Measurements from ENCODE around the gene RTL3. TPM values are rescaled to one million over a fixed set of nuclear protein-coding genes. Genes with fewer than 3 reads are reported as not detected.

The RTL3 gene
- total RNA-seq, 1 experiment from 2014 or later: not detected

GRCh38 chrX:78624426-78624825 lies 34.7 kb downstream of the RTL3 start:
- Histone ChIP-seq H2AFZ (ENCODE audit: low read length) (no peak overlapping the region), H3K27ac (ENCODE audit: low read length) (no peak overlapping the region), H3F3A (ENCODE audit: low read length, unreplicated experiment) (no peaks in the 10 kb centered on the region), H3K4me2 (ENCODE audit: low read length) (no peak overlapping the region), H3K9me2 (replicated peaks; ENCODE audit: low read length) (no peaks in the 10 kb centered on the region), H3K27me3 (ENCODE audit: low read length) (no peaks in the 10 kb centered on the region), H3K9me3 (ENCODE audit: low read length) (no peaks in the 10 kb centered on the region), H3K4me1 (ENCODE audit: insufficient read depth, low read length) (no peaks in the 10 kb centered on the region), H3K9ac (ENCODE audit: low read length) (no peak overlapping the region), H3K36me3 (ENCODE audit: low read depth, low read length) (no peaks in the 10 kb centered on the region), H3K4me3 (ENCODE audit: low read length) (no peak overlapping the region), H4K20me1 (ENCODE audit: low read length) (no peaks in the 10 kb centered on the region), H3K79me2 (ENCODE audit: low read length) (no peaks in the 10 kb centered on the region)
- intact Hi-C loops (cut with micrococcal nuclease): no loop called here
- no TSS peak for BruUV-seq (replicated peaks)
- no peak for ATAC-seq
- ChIA-PET CTCF (no interaction called here), POLR2A (ENCODE audit: unreplicated experiment) (no interaction called here)
- no peak for TF ChIP-seq EZH2phosphoT487 (IDR thresholded peaks at IDR 0.05; ENCODE audit: borderline replicate concordance, low read length)
- DNase-seq: no peak

DNA sequence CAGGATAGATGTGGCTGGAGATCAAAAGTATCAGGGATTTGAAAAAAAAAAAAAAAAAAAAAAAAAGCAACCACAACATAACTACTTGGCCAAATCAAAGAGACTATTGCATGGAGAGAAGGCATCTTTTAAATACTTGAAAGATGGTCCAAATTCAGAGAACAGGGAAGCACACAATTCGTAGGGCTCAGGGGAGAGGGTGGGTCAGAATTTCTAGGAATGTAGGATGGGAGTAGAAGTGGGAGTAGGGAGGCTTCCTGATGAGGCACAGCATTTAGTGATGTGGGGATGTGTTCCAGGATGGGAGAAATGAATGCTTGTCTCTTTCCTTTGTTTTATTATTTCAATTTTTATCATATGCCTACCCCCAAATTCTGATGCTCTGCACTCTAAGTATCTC lies 36.3 kb downstream of the RTL3 start:
- DNase-seq (no peak), ATAC-seq (no peak)
- H3F3A ChIP-seq (ENCODE audit: low read length, unreplicated experiment): no peaks in the 10 kb centered on the region
- no peaks in the 10 kb centered on the region for H3K9me3 ChIP-seq (ENCODE audit: low read length)
- H4K20me1 ChIP-seq (ENCODE audit: low read length): no peaks in the 10 kb centered on the region
- intact Hi-C loops (cut with micrococcal nuclease): no loop called here
- no peaks in the 10 kb centered on the region for H3K9me2 ChIP-seq (replicated peaks; ENCODE audit: low read length)
- H3K27ac ChIP-seq (ENCODE audit: low read length): no peak overlapping the region
- no peak overlapping the region for H3K9ac ChIP-seq (ENCODE audit: low read length)
- BruUV-seq (replicated peaks): no TSS peak
- POLR2A ChIA-PET (ENCODE audit: unreplicated experiment): no interaction called here
- H3K4me1 ChIP-seq (ENCODE audit: insufficient read depth, low read length): no peaks in the 10 kb centered on the region
- H2AFZ ChIP-seq (ENCODE audit: low read length): no peak overlapping the region
- CTCF ChIA-PET: no interaction called here
- H3K36me3 ChIP-seq (ENCODE audit: low read depth, low read length): no peaks in the 10 kb centered on the region
- H3K4me2 ChIP-seq (ENCODE audit: low read length): no peak overlapping the region
- H3K27me3 ChIP-seq (ENCODE audit: low read length): no peaks in the 10 kb centered on the region
- H3K79me2 ChIP-seq (ENCODE audit: low read length): no peaks in the 10 kb centered on the region
- TF ChIP-seq EZH2 (IDR thresholded peaks at IDR 0.05; ENCODE audit: low read length, unreplicated experiment): no peak
- no peak for TF ChIP-seq CTCF (conservative IDR thresholded peaks at IDR 0.05; ENCODE audit: low read depth, low read length)
- TF ChIP-seq EZH2phosphoT487 (IDR thresholded peaks at IDR 0.05; ENCODE audit: borderline replicate concordance, low read length): no peak
- H3K4me3 ChIP-seq (ENCODE audit: low read length): no peak overlapping the region

GRCh38 chrX:78619834-78620233 lies 39.3 kb downstream of the RTL3 start:
- Histone ChIP-seq H3K4me3 (ENCODE audit: low read length) (no peak overlapping the region), H3K9me2 (replicated peaks; ENCODE audit: low read length) (no peaks in the 10 kb centered on the region), H3K27me3 (ENCODE audit: low read length) (no peaks in the 10 kb centered on the region), H2AFZ (ENCODE audit: low read length) (no peak overlapping the region), H3K79me2 (ENCODE audit: low read length) (no peaks in the 10 kb centered on the region), H3K36me3 (ENCODE audit: low read depth, low read length) (no peaks in the 10 kb centered on the region), H3K27ac (ENCODE audit: low read length) (no peak overlapping the region), H3F3A (ENCODE audit: low read length, unreplicated experiment) (no peaks in the 10 kb centered on the region), H4K20me1 (ENCODE audit: low read length) (no peaks in the 10 kb centered on the region), H3K4me1 (ENCODE audit: insufficient read depth, low read length) (no peaks in the 10 kb centered on the region), H3K4me2 (ENCODE audit: low read length) (no peak overlapping the region), H3K9ac (ENCODE audit: low read length) (no peak overlapping the region), H3K9me3 (ENCODE audit: low read length) (no peaks in the 10 kb centered on the region)
- DNase-seq (no peak), ATAC-seq (no peak)
- ChIA-PET CTCF (no interaction called here), POLR2A (ENCODE audit: unreplicated experiment) (no interaction called here)
- intact Hi-C loops (cut with micrococcal nuclease): no loop called here
- TF ChIP-seq EZH2phosphoT487 (IDR thresholded peaks at IDR 0.05; ENCODE audit: borderline replicate concordance, low read length) (no peak), CTCF (conservative IDR thresholded peaks at IDR 0.05; ENCODE audit: low read depth, low read length) (no peak), EZH2 (IDR thresholded peaks at IDR 0.05; ENCODE audit: low read length, unreplicated experiment) (no peak)
- BruUV-seq (replicated peaks): no TSS peak
